ENCODE measurements around the gene PAFAH2.

GRCh38 chr1:26027716-26028489 is 30.0 kb upstream of the PAFAH2 start:
- no peak for TF ChIP-seq GATA2 (IDR thresholded peaks at IDR 0.05; ENCODE audit: low read depth, low read length)
- no peak for TF ChIP-seq GATA3 (IDR thresholded peaks at IDR 0.05; ENCODE audit: low read depth, low read length)

Measured in SH-SY5Y (cell line).